SK-N-SH treated with all-trans-retinoic acid at 6 μM for 48 hours (cell line): ENCODE results near the gene FRMPD2.

Experiments
- ESRRG ChIP-seq: fragments of 250-450 bp; sonication (Bioruptor Pico); IDR thresholded peaks from 2 replicates; pipeline ENCODE4 v1.6.1; 2021; ENCODE audit warnings: mild to moderate bottlenecking
- OSR1 ChIP-seq: fragments of 250-450 bp; sonication (Bioruptor Pico); IDR thresholded peaks from 2 replicates; pipeline ENCODE4 v1.8.0; 2022; ENCODE audit warnings: moderate library complexity, mild to moderate bottlenecking, inconsistent platforms
- ZNF70 ChIP-seq: fragments of 450-650 bp; formaldehyde crosslinking; IDR thresholded peaks from 2 replicates; pipeline ENCODE4 v1.5.0; 2020; ENCODE audit warnings: mild to moderate bottlenecking, moderate library complexity

DNA sequence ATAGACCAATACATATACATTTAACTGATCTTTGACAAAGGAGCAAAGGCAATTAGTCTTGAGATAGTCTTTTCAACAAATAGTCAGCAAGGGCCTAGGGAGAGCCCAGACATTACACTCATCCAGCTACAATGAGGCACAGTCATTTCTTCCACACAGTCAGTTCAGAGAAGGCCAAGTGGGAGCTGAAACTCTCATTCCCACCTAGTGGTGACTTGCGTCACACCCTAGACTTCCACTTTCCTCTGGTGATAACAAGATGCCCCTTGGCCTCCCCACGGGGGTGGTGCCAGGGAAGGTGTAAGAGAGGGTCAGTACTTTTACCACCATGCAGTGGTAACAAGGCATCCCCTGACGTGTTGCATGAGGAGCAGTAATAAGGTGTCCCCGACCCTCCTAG is 8.0 kb downstream of the FRMPD2 start:
- TF ChIP-seq ESRRG (CRISPR knock-in tag) (no peak), OSR1 (no peak), ZNF70 (no peak)
